Liver (tissue), 3 donors: ENCODE data around the gene ITFG1.

Experiments used
- GABPA ChIP-seq, 2 donors: IDR thresholded peaks in 1 of 2; conservative IDR thresholded peaks in 1 of 2; 2 replicates each; pipeline ENCODE4 v1.6.1; 2016; ENCODE audit warnings: antibody characterized with exemption in 2 of 2, mild to moderate bottlenecking in 1 of 2, moderate library complexity in 1 of 2
- HNF4A ChIP-seq, 2 donors: conservative IDR thresholded peaks; 2 replicates each; pipeline ENCODE4 v1.6.1; 2016; ENCODE audit warnings: antibody characterized with exemption in 2 of 2, mild to moderate bottlenecking in 2 of 2
- JUND ChIP-seq, 2 donors: IDR thresholded peaks; 2 replicates each; pipeline ENCODE4 v1.6.1; 2016; ENCODE audit warnings: antibody characterized with exemption in 2 of 2
- RAD21 ChIP-seq, 2 donors: IDR thresholded peaks; 2 replicates each; pipeline ENCODE4 v1.6.1; 2016; ENCODE audit warnings: antibody characterized with exemption in 2 of 2, mild to moderate bottlenecking in 2 of 2
- TAF1 ChIP-seq: conservative IDR thresholded peaks from 2 replicates; pipeline ENCODE4 v1.6.1; 2016; ENCODE audit warnings: antibody characterized with exemption, mild to moderate bottlenecking
- TF ChIP-seq, protein P1 (sequence below): IDR thresholded peaks from 2 replicates; pipeline ENCODE4 v1.6.1; 2016; ENCODE audit warnings: antibody characterized with exemption
- TF ChIP-seq, protein P2 (sequence below): fragments of 150-350 bp; IDR thresholded peaks from 2 replicates; pipeline ENCODE4 v1.5.1; 2017; ENCODE audit warnings: improper control_type of control experiment, low read depth, low read length; ENCODE audit not compliant: missing input control
- TF ChIP-seq, protein P3 (sequence below): IDR thresholded peaks from 2 replicates; pipeline ENCODE4 v1.6.1; 2016; ENCODE audit warnings: antibody characterized with exemption
- donor health status: healthy.
- donor health status: healthy.

DNA sequence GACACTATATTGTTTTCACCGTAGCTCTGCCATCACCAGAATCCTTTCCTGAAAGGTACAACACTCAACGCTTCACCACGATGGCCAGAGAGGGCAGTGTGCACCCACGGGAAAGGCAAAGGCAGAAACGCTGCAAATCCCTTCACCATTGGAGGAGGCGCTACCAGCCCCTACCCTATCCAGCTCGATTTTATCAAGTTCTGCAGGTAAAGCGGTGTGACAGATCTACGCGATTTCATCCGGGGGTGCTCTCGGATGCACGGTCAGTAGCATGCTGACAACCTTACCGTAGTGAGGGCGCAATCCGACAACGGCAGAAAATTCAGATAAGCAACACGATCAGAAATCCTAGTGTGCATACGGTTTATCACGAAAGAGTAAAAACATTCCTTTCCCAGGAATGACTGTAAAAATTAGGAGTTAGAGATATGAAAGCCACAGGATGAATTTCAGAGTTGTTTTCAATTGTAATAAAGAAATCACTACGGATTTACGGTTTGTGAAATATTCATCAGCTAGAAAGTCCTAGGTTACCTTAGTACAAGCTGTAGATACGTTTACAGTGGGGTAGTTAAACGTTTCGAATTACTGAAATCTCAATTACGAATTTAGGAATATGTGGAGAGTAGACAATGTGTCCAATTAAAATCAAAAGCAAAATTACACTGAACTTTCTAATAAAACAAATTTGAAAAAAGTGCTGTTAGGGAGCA lies 318.9 kb downstream of the ITFG1 start:
- TF ChIP-seq, protein P1, sequence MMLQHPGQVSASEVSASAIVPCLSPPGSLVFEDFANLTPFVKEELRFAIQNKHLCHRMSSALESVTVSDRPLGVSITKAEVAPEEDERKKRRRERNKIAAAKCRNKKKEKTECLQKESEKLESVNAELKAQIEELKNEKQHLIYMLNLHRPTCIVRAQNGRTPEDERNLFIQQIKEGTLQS = no peak
- TF ChIP-seq, protein P2, sequence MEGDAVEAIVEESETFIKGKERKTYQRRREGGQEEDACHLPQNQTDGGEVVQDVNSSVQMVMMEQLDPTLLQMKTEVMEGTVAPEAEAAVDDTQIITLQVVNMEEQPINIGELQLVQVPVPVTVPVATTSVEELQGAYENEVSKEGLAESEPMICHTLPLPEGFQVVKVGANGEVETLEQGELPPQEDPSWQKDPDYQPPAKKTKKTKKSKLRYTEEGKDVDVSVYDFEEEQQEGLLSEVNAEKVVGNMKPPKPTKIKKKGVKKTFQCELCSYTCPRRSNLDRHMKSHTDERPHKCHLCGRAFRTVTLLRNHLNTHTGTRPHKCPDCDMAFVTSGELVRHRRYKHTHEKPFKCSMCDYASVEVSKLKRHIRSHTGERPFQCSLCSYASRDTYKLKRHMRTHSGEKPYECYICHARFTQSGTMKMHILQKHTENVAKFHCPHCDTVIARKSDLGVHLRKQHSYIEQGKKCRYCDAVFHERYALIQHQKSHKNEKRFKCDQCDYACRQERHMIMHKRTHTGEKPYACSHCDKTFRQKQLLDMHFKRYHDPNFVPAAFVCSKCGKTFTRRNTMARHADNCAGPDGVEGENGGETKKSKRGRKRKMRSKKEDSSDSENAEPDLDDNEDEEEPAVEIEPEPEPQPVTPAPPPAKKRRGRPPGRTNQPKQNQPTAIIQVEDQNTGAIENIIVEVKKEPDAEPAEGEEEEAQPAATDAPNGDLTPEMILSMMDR = peak; percentile 89
- TF ChIP-seq GABPA (IDR thresholded peaks at IDR 0.05 in 1 of 2, conservative IDR thresholded peaks at IDR 0.05 in 1 of 2) (no peak), JUND (IDR thresholded peaks at IDR 0.05) (no peak), TAF1 (no peak), HNF4A (conservative IDR thresholded peaks at IDR 0.05) (no peak), RAD21 (IDR thresholded peaks at IDR 0.05) (peak; percentile 93 to 96)
- TF ChIP-seq, protein P3, sequence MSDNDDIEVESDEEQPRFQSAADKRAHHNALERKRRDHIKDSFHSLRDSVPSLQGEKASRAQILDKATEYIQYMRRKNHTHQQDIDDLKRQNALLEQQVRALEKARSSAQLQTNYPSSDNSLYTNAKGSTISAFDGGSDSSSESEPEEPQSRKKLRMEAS = no peak
